HepG2 (cell line): Measurements from ENCODE around the gene MICALL2. TPM values are rescaled to one million over a fixed set of nuclear protein-coding genes. Genes with fewer than 3 reads are reported as not detected.

Experiments used
- BORCS8-MEF2B ChIP-seq: sonication (generic); formaldehyde crosslinking; IDR thresholded peaks from 2 replicates; pipeline ENCODE4 v1.8.0; 2022; ENCODE audit warnings: mild to moderate bottlenecking, missing genetic modification reagents
- BRCA1 ChIP-seq: sonication (generic); formaldehyde crosslinking; IDR thresholded peaks from 2 replicates; pipeline ENCODE4 v1.4.0; 2020; ENCODE audit warnings: missing genetic modification reagents
- CTCF ChIP-seq: sonication (generic); formaldehyde crosslinking; IDR thresholded peaks from 2 replicates; pipeline ENCODE4 v1.5.0; 2020; ENCODE audit warnings: mild to moderate bottlenecking, missing genetic modification reagents, moderate library complexity
- FOSL2 ChIP-seq: sonication (generic); formaldehyde crosslinking; IDR thresholded peaks from 2 replicates; pipeline ENCODE4 v1.4.0; 2020; ENCODE audit warnings: missing genetic modification reagents
- GLMP ChIP-seq: sonication (generic); formaldehyde crosslinking; IDR thresholded peaks from 2 replicates; pipeline ENCODE4 v1.9.0; 2021; ENCODE audit warnings: missing genetic modification reagents, mild to moderate bottlenecking, borderline replicate concordance
- HNF4G ChIP-seq, 2 experiments: sonication (generic) in 1 of 2; formaldehyde crosslinking in 1 of 2; IDR thresholded peaks; 2 replicates each; pipeline versions ENCODE4 v1.4.0 to v1.6.1; 2011 to 2020; ENCODE audit warnings: borderline replicate concordance in 2 of 2, low read depth in 2 of 2, mild to moderate bottlenecking in 2 of 2, low read length in 1 of 2, missing genetic modification reagents in 1 of 2, moderate library complexity in 1 of 2
- ISX ChIP-seq: sonication (generic); formaldehyde crosslinking; conservative IDR thresholded peaks from 2 replicates; pipeline ENCODE4 v1.5.0; 2020; ENCODE audit warnings: missing genetic modification reagents
- JUND ChIP-seq: sonication (generic); formaldehyde crosslinking; IDR thresholded peaks from 2 replicates; pipeline ENCODE4 v1.8.0; 2022; ENCODE audit warnings: mild to moderate bottlenecking, missing genetic modification reagents
- KAT7 ChIP-seq: IDR thresholded peaks from 2 replicates; pipeline ENCODE4 v1.6.1; 2018; ENCODE audit warnings: borderline replicate concordance, missing compliant biosample characterization
- MBD4 ChIP-seq: IDR thresholded peaks from 2 replicates; pipeline ENCODE4 v1.6.1; 2012; ENCODE audit warnings: low read length, inconsistent platforms, borderline replicate concordance
- NAIF1 ChIP-seq: sonication (generic); formaldehyde crosslinking; IDR thresholded peaks from 2 replicates; pipeline ENCODE4 v1.5.0; 2020; ENCODE audit warnings: mild to moderate bottlenecking, missing genetic modification reagents, borderline replicate concordance
- NONO ChIP-seq, 2 experiments: fragments of 450-650 bp in 1 of 2; sonication (generic) in 1 of 2; formaldehyde crosslinking in 1 of 2; IDR thresholded peaks in 1 of 2; conservative IDR thresholded peaks in 1 of 2; 2 replicates each; pipeline versions ENCODE4 v1.6.1 to v1.8.0; 2017 to 2022; ENCODE audit warnings: mild to moderate bottlenecking in 1 of 2, missing genetic modification reagents in 1 of 2, moderate library complexity in 1 of 2
- RBM22 ChIP-seq: fragments of 200-400 bp; formaldehyde crosslinking; optimal IDR thresholded peaks from 2 replicates; pipeline ENCODE3; 2017; ENCODE audit warnings: mild to moderate bottlenecking, low read length, moderate library complexity
- SMAD3 ChIP-seq: sonication (generic); formaldehyde crosslinking; IDR thresholded peaks from 2 replicates; pipeline ENCODE4 v1.4.0; 2020; ENCODE audit warnings: missing genetic modification reagents
- U2AF2 ChIP-seq: fragments of 200-400 bp; formaldehyde crosslinking; IDR thresholded peaks from 2 replicates; pipeline ENCODE4 v1.6.1; 2017; ENCODE audit warnings: low read depth, mild to moderate bottlenecking, low read length
- USF2 ChIP-seq, 2 experiments: sonication (generic) in 1 of 2; formaldehyde crosslinking in 1 of 2; IDR thresholded peaks; 2 replicates each; pipeline versions ENCODE4 v1.5.1 to v1.6.1; 2011 to 2020; ENCODE audit warnings: borderline replicate concordance in 1 of 2, low read depth in 1 of 2, low read length in 1 of 2, mild to moderate bottlenecking in 1 of 2, missing genetic modification reagents in 1 of 2, moderate library complexity in 1 of 2
- ZNF326 ChIP-seq: sonication (generic); formaldehyde crosslinking; IDR thresholded peaks from 2 replicates; pipeline ENCODE4 v1.4.0; 2020; ENCODE audit warnings: missing genetic modification reagents, borderline replicate concordance
- ZNF414 ChIP-seq: sonication (generic); formaldehyde crosslinking; IDR thresholded peaks from 2 replicates; pipeline ENCODE4 v1.5.0; 2020; ENCODE audit warnings: missing genetic modification reagents
- ZNF468 ChIP-seq: sonication (generic); formaldehyde crosslinking; IDR thresholded peaks from 2 replicates; pipeline ENCODE4 v1.8.0; 2022; ENCODE audit warnings: mild to moderate bottlenecking, moderate library complexity, missing genetic modification reagents
- ZNF513 ChIP-seq: sonication (generic); formaldehyde crosslinking; conservative IDR thresholded peaks from 2 replicates; pipeline ENCODE4 v1.5.0; 2020; ENCODE audit warnings: missing genetic modification reagents
- ZNF768 ChIP-seq: sonication (generic); formaldehyde crosslinking; IDR thresholded peaks from 2 replicates; pipeline ENCODE4 v1.4.0; 2020; ENCODE audit warnings: missing genetic modification reagents
- ZSCAN20 ChIP-seq: sonication (generic); formaldehyde crosslinking; IDR thresholded peaks from 2 replicates; pipeline ENCODE4 v1.4.0; 2020; ENCODE audit warnings: missing genetic modification reagents, mild to moderate bottlenecking, borderline replicate concordance
- polyA plus RNA-seq, 8 experiments: library from polyadenylated mRNA; depleted of rRNA in 3 of 8; stranded (reverse) in 7 of 8; unstranded in 1 of 8; fragments of >200 nt; fragmentation: Illumina TruSeq in 4 of 8; extraction: Trizol in 4 of 8; gene quantifications; 2 replicates each; pipeline versions ENCODE4 v1.2.1 to v1.2.3, GENCODE V29; 2011 to 2016; ENCODE audit warnings: low read depth in 4 of 8, missing spikeins in 1 of 8, mixed read lengths in 1 of 8; ENCODE audit not compliant: insufficient read depth in 1 of 8
- total RNA-seq, 5 experiments: library from RNA; depleted of rRNA; stranded (reverse); fragments of >200 nt; fragmentation: Illumina TruSeq; extraction: Trizol; gene quantifications; 2 replicates each; pipeline ENCODE4 v1.2.3, GENCODE V29; 2016; ENCODE audit warnings: low read depth in 1 of 5

Gene MICALL2
- total and polyA plus RNA-seq, 2 of the 13 experiments (the other 11 are each of a cell fraction or from before 2014, with no cell fraction given), result 5.8 to 12.4 TPM

- TF ChIP-seq USF2 (IDR thresholded peaks at IDR 0.05; ENCODE audit: low read depth, low read length), result no peak
- no peak for TF ChIP-seq USF2 (CRISPR knock-in tag; IDR thresholded peaks at IDR 0.05; ENCODE audit: borderline replicate concordance)
- no peak for TF ChIP-seq MBD4
- no peak for TF ChIP-seq BRCA1 (CRISPR knock-in tag)
- TF ChIP-seq ZNF414 (CRISPR knock-in tag), result no peak
- no peak for TF ChIP-seq ZNF326 (CRISPR knock-in tag)
- TF ChIP-seq SMAD3 (CRISPR knock-in tag), result no peak
- TF ChIP-seq U2AF2, result no peak
- peak; percentile 92 for TF ChIP-seq CTCF (CRISPR knock-in tag)
- no peak for TF ChIP-seq JUND (CRISPR knock-in tag)
- TF ChIP-seq ZNF468 (CRISPR knock-in tag), result no peak
- TF ChIP-seq ISX (CRISPR knock-in tag), result no peak
- TF ChIP-seq ZSCAN20, result no peak
- TF ChIP-seq FOSL2 (CRISPR knock-in tag), result peak; percentile 18; the same call in 1 of the 2 replicates
- TF ChIP-seq RBM22, result peak; percentile 19
- TF ChIP-seq HNF4G (IDR thresholded peaks at IDR 0.05; ENCODE audit: borderline replicate concordance, low read depth, low read length), result no peak
- TF ChIP-seq HNF4G (CRISPR knock-in tag; IDR thresholded peaks at IDR 0.05; ENCODE audit: borderline replicate concordance, low read depth), result no peak
- no peak for TF ChIP-seq ZNF768
- no peak for TF ChIP-seq NAIF1 (CRISPR knock-in tag)
- TF ChIP-seq GLMP (CRISPR knock-in tag), result no peak
- no peak for TF ChIP-seq BORCS8-MEF2B
- no peak for TF ChIP-seq KAT7 (CRISPR knock-in tag)
- TF ChIP-seq NONO (IDR thresholded peaks at IDR 0.05), result no peak
- TF ChIP-seq NONO (CRISPR knock-in tag; conservative IDR thresholded peaks at IDR 0.05), result no peak
- TF ChIP-seq ZNF513 (CRISPR knock-in tag), result no peak
Measured at GRCh38 chr7:1432411-1433082, 26.7 kb downstream of the MICALL2 start (continued).
